Peyer's patch (tissue), 4 donors: ENCODE data around the gene STEAP1B.

ENCODE experiments used
- CTCF ChIP-seq, 6 experiments: fragments of 450-650 bp in 4 of 6; fragments of 200-600 bp in 2 of 6; sonication (generic) in 1 of 6; IDR thresholded peaks; one replicate each; pipeline ENCODE4 v1.5.1; 2017 to 2019; ENCODE audit warnings: antibody characterized with exemption in 6 of 6, mild to moderate bottlenecking in 3 of 6, moderate library complexity in 1 of 6
- POLR2A ChIP-seq, 2 donors: fragments of 450-650 bp; IDR thresholded peaks; one replicate each; pipeline ENCODE4 v1.5.1; 2017; ENCODE audit warnings: antibody characterized with exemption in 2 of 2, mild to moderate bottlenecking in 2 of 2, moderate library complexity in 2 of 2

- no peak for TF ChIP-seq POLR2A (IDR thresholded peaks at IDR 0.05)
- TF ChIP-seq CTCF (IDR thresholded peaks at IDR 0.05) = no peak
Observed at GRCh38 chr7:22542669-22543068, 42.7 kb upstream of the STEAP1B start.
